GOT3 (cell line): ENCODE results near the gene CCT7.

Source experiments
- DNase-seq: peaks from one replicate; lab custom pipeline; 2025; ENCODE audit warnings: mixed read lengths; lab: John Stamatoyannopoulos, UW

CCT7 gene

DNA sequence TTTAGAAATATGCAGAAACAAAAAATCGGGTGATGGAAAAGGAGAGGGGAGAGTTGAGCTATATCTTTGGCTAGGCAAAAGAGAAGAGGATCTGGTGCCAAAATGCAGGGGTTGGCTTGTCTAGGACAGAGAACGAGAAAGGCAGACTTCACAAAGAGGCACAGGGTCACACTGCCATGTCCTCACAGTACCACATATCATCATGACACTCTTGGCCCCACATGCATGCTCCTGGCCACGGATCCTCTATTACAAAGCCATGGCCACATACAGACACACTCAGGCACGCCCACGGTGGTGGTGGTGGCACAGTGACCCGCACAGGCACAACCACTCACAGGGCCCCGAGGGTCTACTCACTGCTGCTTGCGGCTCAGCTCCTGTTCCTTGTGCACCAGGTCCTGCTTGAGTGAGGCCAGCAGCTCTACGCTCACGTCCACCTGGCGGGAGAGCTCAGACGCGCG, 34.3 kb downstream of the CCT7 start:
- no peak for DNase-seq

DNA sequence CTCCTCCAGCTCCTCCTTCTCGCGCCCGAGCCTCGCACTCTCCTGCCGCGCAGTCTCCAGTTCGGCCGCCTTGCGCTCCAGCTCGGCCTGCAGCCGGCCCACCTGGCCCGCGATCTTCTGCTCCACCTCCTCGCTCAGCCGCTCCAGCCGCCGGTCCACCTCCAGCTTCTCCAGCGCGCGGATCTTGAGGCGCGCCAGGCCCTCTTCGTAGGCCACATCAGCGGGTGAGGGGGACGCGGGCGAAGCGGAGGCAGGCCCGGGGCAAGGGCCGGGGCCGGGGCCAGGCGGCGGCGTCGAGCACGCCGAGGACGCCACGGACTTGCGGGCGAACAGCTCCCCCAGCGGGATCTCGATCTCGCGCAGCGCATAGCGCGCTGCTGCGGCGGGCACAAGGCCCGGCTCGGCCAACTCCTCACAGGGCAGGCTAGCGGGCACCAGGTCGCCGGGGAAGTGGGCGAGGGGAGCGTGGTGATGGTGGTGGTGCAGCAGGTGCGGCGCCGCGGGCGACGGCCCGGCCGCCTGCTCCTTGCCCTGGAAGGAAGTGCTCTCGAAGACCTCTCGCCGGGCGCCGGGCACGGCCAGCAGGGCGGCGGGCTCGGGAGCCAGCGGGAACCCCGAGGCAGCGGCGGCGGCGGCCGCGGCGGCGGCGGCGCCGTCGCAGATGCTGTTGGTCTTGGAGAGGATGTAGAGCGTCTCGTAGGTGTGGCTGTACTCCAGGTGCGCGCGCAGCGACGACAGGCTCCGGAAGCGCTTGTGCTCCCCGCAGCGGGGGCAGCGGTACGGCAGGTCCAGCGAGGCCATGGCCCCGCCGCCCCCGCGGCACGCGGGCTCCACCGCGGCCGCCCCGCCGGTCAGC, 35.0 kb downstream of the CCT7 start:
- DNase-seq: no peak

DNA sequence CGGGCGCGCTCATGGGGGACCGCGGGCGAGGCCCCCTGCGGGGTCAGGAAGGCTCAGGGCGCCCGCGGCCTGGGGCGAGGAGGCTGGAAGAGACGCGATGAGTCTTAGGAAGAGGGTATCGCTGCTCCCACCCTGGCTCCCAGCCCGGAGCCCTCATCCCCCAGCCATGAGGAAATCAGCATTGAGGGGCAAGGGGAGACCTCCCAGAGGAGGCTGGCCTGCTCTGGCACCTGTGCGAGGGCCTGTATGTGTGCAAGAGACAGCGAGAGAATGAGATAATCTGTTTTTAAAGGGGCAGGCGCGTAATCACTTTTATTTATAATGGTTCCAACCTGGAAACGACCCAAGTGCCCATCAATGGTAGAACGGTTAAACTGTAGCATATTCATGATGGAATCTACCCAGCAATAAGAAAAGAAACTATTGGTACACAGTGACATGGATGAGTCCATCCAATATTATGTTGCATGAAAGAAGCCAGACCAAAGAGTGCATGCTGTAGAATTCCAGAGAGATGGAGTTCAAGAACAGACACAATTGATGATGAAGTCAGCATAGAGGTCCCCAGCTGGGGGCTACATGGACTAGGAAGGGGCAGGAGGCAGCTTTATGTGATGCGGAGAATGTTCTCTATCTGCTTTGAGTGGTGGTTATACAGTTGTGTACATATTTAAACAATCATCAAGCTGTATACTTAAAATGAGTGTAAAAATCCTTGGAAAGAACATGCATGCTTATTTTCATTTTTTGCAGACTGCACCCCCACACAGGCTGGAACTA, 35.8 kb downstream of the CCT7 start:
- no peak for DNase-seq

DNA sequence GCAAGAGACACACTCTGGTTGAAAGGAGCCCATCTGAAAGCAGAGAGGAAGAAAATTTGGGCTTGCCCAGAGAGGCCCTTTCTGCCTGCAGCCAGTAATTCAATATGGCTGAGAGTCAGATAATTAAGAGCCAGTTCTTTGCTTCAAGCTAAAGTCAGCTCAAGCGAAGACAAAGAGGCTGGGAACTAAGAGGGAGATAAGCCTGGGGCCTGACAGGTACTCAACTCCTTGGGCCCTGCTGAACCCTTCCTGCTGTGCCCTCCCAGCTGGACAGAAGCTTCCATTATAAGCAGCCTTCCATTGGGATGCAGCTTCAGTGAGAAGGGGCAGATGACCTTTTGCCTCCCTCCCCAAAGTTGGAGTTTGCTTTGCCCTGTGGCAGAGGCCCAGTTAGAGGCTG, 38.2 kb downstream of the CCT7 start:
- DNase-seq: no peak

DNA sequence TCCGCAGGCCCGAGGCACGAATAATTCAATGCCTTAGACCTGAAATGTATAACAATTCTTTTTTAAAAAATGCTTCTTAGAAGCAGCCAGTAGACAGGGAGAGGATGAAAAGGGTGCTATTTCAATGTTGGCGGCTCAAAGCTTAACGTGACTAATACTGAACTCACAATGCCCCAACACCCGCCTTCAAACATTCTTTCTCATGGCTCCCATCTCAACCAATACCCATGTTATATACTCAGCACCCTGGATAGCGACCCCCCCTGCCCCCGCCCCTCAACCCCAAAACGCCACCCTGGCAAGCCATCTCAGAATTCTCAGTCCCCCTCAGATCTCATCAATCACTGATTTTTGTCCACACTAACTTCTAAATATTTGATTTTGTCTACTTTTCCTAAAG, 45.7 kb downstream of the CCT7 start:
- no peak for DNase-seq

DNA sequence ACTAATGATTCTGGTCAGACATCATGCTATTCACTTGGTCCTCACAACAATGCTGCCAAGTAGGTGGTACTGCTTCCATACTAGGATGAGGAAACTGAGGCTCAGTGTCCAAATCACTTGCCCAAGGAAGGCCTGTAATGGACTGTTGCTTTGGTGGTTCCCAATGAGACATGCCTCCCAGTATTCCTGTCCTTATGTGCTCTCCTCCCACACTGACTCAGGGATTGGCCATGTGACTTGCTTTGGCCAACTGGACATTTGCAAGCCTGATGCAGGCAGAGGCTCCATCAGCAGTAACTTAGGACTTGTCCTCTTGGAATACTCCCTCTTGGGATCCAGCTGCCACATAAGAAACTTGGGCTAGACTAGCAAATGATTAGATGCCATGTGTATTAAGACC, 47.1 kb downstream of the CCT7 start:
- no peak for DNase-seq

DNA sequence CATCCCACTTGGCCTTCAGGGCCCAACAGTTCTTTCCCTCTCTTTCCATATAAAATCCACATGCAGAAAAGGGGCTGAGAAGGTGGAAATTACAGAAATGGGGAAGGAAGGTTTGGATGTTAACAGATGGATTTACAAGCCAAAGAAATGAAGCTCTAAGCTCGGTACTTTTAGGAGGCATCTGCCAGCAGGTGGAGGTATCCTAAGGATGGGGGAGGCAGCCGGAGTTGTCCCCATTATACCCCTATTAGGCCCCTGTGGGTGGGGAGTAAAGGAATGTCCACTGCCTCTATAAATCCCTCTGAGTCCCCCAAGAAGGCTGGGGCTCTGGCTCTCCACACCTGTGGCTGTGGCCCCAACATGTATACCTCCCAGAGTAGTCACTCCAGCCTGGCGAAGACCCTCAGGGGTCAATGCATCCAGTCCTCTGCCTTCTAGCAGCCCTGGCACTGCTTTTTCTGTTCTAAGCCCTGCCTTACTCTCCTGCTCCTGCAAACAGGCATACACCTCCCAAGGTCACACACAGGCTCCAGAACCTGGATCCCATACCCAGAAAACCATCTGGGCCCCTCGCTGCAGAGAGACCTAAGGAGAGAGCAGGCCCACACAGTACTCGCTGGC, 48.9 kb downstream of the CCT7 start:
- no peak for DNase-seq

DNA sequence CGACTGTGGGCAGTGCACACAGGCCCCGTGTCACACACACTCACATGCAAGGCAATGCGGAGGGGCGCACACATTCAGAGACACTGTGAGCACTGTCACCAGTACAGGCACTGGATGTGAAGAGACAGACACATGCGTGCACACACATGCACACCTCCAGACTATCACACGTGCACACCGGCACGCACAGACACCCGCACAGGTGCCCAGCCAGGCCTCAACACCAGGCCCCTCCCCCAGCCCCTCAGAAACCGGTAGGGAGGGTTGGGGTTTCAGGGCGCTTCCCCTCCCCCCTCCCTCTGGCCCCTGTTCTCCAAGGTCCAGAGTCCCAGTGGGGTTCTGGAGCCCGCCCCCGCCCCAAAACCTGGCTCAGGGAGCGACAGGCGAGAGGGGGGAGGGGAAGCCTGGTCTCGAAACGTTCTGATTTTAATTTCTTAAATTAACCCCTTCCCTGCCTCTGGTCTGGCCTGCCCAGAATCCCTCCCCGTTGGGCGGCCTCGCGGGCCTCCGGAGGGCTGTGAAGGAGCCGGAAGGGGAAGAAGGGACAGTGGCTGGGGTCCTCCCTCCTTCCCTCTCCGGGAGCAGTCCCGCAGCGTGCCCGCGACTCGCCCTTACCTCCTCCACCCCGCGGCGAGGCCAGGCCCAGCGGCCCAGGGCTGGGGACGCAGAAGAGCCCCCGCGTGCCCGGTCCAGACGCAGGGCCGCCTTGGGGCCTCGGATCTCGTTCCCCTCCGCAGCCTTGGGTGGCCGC, 49.6 kb downstream of the CCT7 start:
- DNase-seq: no peak

DNA sequence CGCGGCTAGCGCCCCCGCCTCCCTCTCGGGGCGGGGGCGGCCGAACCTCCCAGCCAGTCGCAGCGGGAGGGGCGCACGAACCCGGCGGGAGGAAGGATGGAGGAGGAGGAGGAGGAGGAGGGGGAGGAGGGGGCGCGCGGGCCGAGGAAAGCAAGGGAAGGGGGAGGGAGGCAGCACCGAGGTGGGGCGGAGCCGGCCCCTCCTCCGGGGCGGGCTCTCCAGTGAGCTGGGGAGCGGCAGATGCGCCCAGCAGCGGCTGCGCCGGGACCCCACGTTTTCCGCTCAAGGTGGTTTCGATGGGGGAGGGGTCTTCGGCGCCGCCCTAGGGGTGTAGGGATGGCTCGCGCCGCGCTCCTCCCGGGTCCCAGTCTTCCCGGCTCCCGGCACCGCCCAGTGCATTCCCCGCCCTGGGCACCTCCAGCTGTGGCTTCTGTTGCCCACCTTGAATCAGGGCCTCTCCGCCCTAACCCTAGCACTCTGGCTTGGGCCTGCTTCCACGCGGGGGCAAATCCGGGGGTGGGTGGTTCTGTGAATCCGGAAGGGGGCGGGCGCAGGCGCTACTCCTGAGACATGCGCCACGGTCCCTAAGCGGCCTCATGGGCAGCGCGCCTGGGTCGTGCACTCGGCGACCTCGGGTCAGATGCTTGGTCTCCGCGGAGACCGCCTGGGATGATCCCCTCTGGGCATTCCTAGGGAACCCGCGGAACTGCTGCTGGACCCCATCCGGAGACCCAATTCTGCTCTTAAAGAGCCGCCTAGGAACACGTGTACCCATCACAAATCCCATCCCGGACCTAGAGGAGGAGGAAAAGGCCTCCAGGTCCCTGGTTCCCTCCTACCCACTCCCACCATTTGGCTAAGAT, 50.4 kb downstream of the CCT7 start, which contains the start of gene FBXO41:
FBXO41 (minus strand) TSS at position 183 of the 863 bp plus-strand sequence. CDS start 14,848 bp downstream, outside the sequence.
- DNase-seq: no peak

DNA sequence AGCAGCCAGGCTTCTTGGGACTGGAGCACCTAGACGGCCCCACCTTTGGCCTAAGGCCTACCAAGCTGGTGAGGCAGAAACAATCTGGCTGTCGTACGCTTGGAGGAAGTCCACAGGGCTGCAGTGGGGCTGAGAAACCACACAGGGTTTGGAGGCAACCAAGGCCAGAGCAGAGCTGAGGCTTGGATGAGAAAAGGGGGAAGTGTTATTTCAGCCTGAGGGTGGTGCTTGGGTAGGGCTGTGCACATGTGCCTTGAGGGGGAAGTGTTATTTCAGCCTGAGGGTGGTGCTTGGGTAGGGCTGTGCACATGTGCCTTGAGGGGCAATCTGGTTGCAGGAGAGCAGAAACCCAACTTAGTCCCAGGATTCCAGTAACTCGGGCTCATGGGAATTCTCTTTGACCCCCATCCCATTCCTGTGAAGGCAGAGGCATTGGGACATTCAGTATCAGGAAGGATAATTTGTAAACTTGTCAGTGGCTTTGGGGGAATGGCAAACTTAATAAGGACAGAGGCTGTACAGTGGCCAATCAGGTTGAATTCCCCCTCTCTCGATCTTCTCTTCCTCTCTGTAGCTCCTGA, 51.1 kb downstream of the CCT7 start:
- no peak for DNase-seq

DNA sequence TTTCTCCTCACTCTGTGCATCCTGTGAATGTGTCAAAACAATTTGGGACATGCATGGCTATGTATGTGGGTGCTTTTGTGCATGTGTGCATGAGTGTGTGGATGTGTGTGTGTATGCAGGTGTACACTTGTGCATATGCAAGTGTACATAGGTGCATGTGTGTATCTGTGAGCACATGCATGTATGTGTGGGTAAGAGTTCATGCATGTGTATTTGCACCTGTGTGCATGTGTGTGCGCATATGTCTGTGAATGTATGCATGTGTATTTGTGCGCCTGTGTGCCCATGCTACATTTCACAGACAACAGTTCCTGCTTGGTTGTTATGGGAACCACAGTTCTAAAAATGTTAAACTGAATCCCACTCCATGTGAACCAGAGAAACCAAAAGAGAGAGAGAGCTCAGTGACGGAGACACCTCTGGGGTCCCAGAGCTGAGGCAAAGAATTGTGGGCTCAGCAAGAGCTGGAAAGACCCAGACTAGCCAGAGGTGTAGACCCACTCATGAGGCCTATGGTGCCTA, 52.1 kb downstream of the CCT7 start:
- DNase-seq: no peak

DNA sequence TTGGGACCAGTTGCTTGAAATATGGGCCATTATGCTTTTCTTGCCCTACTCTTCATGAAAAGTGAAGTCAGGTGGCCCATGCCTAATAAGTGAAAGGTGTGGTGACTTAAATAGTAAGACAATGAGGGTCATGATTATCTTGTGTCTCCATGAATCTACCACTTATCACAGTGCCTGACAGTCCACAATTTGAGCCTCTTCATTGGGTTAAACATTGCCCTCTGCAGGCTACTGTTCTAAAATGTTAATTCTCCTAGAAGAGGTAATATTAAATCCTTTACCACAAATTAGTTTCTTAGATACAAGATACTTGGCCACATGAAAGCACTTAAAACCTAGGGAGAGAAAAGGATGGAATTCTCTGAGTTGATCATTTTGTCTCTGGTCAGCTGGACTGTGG, 55.2 kb downstream of the CCT7 start:
- no peak for DNase-seq

DNA sequence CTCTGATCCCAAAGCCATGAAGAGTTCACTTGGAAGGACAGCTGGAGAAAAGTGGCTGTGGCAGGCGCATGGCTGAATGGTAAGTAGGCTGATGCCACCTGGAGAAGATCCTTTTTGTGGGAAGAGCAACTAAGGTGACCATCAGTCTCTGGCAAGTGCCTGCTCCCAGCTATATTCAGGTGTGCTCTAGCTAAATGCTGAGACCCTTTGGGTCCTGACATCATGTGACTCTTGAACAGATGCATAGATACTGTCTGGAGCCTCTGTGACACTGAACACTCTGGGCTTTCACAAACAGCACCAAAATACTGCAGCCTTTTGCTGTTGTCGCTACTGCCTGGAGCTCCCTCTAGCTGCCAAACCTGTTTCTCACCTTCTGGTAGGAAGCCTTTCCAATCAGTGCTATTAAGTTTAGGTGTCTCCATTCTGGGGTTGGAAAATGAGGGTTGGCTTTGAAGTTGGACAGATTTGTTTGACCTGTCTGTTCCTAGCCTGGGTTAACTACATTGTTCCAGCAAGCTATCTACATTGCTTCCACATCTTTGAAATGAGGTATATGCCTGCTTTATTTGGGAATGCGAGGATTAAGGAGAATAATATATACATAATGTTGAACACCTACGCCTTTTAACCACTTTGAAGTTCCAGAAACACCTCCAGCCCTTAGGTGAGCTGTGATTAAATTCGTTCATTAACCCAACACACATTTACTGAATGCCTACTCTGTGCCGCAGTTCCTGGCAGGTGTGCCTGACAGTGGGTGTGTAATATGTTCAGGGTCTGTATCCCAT, 56.1 kb downstream of the CCT7 start:
- no peak for DNase-seq

DNA sequence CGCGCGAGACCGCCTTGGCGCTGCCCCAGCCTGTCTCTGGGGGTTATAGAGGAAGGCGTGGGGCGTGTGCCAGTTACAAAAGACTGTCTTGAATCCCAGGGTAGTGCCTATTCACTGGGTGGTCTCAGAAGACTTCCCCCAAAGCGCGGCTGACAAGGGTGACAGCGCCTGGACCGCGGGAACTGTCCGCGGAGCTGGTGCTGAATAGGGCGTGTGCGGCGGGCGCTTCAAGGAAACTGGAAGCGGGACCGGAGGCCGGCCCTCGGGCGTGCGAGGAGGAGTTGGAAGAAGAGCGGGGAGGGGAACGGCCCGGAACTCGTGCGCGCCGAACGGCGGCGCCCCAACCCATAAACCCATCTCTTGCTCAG, 57.0 kb downstream of the CCT7 start:
- no peak for DNase-seq

DNA sequence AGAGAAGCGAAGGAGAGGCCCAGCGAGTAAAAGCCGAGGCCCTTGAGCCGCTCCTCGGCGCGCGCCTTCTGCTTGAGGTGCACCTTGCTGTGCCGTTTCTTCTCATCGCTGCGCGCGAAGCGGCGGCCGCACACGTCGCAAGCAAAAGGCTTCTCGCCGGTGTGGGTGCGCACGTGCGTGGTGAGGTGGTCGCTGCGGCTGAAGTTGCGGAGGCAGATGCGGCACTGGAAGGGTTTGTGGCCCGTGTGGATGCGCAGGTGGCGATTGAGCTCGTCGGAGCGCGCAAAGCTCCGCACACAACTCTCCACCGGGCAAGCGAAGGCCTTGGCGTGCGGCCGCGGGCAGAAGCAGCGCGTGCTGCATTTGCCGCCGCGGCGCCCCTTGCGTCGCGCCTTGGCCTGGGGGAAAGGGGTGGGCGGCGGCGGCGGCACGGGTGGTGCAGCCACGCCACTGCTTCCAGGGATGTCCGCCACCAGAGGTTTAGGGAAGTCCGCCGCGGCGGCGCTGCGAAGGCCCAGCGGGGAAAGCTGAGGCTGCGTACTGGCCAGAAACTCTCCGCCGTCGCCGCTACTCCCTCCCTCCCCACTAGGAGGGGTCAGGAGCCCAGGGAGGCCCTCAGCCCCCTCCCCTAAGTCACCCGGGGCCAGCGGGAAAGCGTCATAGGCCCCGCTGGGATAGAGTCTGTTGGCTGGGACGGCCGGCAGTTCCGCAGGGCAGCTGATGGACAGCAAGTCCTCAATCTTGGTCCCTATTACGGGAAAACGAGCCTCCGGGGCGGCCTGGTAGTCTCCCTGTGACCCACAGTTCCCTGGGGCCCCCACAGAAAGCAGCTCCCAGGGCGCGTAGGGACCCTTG, 57.6 kb downstream of the CCT7 start:
- DNase-seq: no peak

DNA sequence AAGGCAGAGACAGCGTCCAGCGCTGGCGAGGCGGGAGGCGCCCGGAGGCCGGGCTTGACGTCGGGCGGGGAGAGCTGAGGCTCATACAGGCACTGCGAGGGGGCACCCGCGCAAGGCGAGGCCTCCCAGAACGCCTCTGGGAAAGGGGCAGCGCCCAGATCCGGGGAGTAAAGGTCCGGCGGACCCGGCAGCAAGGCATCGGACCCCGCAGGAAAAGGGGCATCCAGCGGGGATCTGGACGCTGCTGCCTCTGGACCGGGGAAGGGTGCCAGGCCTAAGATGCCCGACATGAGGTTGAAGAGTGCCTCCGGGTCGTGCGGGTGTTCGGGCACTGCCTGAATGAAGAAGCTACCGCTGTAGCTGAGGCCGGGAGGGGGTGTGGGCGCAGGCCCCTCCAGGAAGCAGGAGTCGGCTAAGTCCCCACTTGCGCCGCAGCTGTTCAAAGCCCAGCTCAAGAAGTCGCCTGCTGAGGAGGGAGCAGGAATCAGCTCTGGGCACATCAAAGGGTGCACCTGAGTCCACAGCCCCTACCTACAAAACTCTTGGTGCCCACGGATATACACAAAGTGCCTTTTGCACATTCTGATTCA, 58.3 kb downstream of the CCT7 start:
- no peak for DNase-seq

DNA sequence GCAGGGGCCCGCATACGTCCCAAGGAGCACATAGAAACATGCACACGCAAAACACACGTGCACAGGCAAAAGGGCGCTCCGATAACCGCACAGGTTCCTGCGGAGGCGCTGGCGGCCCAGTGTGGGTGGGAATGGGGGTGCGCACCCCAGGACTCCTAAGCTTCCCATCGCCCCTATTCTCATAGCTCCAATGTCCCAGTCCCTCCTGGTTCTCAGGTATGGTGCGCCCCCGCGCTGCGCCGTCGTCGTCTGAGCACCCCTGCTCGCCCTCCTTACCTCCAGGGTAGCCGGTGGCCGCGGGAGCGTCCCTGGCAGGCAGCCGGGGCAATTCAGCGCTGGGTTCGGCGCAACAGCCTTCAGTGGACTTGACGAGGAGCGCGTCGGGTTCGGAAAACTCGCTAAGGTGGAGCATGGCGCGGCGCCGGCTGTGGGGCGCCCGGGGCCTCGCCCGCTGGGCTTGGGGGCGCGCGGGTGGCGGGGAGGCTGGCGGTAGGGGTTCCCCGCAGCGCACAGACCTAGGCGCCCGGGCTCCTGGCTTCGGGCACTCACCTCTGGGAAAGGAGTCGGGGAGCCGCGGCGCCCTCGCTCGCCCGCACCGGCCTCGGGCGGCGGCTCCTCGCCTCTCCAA, 58.9 kb downstream of the CCT7 start:
- DNase-seq: no peak
